Stimulated activated CD8-positive, alpha-beta memory T cell treated with anti-CD3 and anti-CD28 coated beads, Interleukin-12 subunit alpha, Interleukin-12 subunit beta, amount 100 ng/mL, for 1 hour (primary cell): ENCODE data around the gene PTGFRN.
"Not testable (repeated sequence)": the region's sequence is repeated elsewhere in the genome, so short reads cannot be mapped to it uniquely, and the experiment has no call there.

Source experiments
- DNase-seq: peaks from one replicate; pipeline ENCODE4 v3.0.0-alpha.2; 2020; ENCODE audit warnings: low read depth

The PTGFRN gene

GRCh38 chr1:116909512-116910378 is at the start of gene PTGFRN:
Gene PTGFRN, plus strand, starts transcription at chr1:116909916. Its CDS starts 288 bp downstream, at chr1:116910204.
- no peak for DNase-seq

GRCh38 chr1:116860167-116860566 is 49.5 kb upstream of the PTGFRN start:
- not testable (repeated sequence) for DNase-seq

GRCh38 chr1:116861137-116861536 is 48.6 kb upstream of the PTGFRN start:
- no peak for DNase-seq

- not testable (repeated sequence) for DNase-seq
Measured at GRCh38 chr1:116863031-116863430, 46.7 kb upstream of the PTGFRN start.

- not testable (repeated sequence) for DNase-seq
Measured at GRCh38 chr1:116866478-116866877, 43.2 kb upstream of the PTGFRN start.

DNA sequence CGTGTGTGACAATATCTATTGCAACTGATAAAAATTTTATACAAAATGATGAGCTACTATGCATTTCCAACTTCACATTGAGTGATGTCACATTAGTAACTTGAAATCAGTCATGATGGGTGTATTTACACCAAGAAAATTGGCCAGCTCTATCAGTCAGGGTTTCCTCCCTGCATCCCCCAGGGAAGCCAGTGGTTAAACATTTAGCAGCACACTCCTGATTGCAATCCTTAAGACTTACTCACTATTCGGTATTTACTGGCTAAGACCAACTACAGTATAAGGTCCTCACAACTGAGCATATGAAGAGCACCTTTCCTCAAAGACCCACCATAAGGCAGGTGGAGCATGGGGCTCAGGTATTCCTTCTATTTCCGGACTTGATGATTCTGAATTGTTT is 41.3 kb upstream of the PTGFRN start:
- DNase-seq = no peak

GRCh38 chr1:116869611-116870010 is 40.1 kb upstream of the PTGFRN start:
- no peak for DNase-seq

GRCh38 chr1:116870300-116870699 is 39.4 kb upstream of the PTGFRN start:
- no peak for DNase-seq

DNA sequence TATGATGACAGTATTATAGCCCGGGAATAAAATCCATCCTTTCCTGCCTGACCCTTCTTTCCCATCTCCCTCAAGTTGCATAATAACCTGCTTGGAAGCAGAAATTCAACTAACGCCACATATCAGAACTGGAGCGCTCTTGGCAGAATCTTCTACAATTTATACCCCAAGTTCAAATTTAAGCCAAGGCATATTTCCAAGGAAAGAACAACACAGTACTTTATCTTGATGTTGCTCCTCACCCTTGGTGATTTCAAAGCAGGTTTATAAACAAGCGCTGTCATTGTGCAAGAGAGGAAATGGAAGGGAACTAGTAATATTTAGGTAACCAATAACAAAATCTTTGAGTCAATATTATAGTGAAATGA is 38.0 kb upstream of the PTGFRN start:
- no peak for DNase-seq

- DNase-seq = no peak
Measured at GRCh38 chr1:116873680-116874271, 35.9 kb upstream of the PTGFRN start.

DNA sequence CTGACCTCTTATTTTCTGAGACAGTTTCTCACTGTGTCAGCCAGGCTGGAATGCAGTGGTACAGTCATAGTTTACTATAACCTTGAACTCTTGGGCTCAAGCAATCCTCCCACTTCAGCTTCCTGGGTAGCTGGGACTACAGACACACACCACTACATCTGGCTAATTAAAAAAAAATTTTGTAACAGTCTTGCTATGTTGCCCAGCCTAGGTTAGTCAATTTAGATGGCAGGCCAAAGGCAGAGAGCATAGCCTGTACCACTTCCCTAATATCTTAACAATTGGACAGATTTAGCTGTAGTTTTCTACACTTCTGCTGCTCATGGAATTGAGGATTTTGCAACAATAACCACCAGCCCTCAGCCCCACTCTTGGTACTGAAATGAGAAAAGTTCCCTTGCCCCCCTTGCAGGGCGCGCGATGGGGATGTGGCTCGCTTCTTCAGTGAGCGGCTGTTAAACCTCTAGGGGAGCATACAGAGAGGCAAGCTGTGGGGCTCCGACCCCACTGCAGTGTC is 34.9 kb upstream of the PTGFRN start:
- no peak for DNase-seq

DNA sequence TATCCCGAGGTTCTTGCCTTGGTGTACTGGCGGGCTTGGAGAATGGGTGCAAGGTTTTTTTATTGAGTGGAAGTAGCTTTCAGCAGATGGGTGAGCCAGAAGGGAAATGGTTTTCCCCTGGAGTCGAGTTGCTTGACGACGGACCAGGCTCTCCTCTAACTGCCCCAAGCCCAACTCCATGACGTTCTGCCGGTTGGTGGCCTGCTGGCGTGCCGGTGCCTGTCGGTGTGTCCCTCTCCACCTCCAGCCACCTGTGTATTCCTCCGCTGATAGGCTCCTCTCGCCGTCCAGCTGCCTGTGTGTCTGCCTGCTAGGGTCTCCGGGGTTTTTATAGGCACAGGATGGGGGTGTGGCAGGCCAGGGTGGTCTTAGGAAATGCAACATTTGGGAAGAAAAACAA is 34.3 kb upstream of the PTGFRN start:
- DNase-seq = no peak

DNA sequence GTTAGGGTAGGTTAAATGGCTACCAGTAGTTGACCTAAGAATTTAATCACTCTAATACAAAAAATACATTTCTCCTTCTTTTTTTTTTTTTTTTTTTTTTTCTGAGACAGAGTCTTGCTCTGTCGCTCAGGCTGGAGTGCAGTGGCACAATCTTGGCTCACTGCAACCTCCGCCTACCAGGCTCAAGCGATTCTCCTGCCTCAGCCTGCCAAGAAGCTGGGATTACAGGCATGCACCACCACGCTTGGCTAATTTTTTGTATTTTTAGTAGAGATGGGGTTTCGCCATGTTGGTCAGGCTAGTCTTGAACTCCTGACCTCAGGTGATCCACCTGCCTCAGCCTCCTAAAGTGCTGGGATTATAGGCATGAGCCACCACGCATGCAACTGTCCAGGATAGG is 33.8 kb upstream of the PTGFRN start:
- DNase-seq = not testable (repeated sequence)

DNA sequence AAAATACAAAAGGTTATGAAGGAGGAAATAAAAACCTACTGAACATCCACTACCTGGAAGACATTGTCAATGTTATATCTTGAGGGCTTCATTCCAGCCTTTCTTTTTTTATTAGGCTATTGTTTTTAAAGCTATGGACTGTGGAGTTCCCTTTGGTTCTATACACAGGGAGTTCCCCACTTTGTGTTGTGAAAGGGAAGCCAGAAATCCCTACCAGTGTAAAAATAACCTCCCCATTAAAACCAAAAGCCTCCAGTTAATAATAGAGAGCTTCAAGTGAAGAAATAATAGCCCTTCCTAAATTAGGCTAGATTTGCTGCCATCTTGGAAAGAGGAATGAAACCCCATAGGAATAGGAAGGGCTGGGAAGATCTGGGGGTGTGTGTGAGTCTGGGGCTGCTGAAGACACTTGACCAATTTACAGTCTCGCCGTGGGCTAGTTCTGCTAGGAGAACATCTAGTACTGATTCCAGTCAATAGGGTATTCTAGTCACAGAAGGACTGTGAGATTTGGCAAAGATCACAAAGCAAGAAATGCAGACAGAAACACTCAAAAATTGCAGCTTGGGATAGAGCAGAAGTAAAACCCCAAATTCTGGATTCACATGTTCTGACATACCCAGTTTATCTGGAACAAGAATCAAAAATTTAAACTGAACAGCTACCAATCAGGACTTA is 32.4 kb upstream of the PTGFRN start:
- DNase-seq = no peak

- no peak for DNase-seq
Measured at GRCh38 chr1:116878804-116879477, 30.8 kb upstream of the PTGFRN start.

- DNase-seq = no peak
Measured at GRCh38 chr1:116879478-116880133, 30.1 kb upstream of the PTGFRN start.

- no peak for DNase-seq
Measured at GRCh38 chr1:116880917-116881316, 28.8 kb upstream of the PTGFRN start.

DNA sequence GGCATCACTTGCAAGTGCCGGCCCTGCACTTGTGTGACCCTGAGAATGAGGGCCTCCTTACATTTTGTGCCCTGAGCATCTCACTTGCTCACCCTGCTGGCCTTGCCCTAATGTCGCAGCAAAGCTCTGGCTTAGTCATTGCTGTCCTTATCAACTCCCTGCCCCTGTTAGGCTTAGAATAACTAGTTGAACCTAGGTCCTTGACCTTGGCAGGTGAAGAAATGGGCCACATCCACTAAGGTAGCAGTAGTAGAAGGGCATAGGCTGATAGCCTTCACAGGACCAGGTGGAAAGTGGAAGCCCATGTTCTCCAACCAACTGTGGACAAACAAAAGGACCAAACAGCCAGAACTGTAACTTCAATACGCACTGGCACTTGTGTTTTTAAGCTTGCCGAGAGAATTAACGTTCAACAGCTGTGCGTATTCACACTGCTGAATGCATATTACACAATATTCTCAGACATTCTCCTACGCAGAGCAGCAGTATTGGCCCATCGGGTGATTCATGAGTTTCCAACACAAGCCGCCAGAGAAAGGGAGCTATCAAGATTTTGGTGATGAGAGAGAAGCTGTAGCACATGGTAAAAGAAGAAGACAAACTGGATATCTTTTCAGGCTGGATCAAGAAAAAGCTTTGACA is 27.7 kb upstream of the PTGFRN start:
- DNase-seq = no peak

GRCh38 chr1:116882866-116883265 is 26.9 kb upstream of the PTGFRN start:
- no peak for DNase-seq

DNA sequence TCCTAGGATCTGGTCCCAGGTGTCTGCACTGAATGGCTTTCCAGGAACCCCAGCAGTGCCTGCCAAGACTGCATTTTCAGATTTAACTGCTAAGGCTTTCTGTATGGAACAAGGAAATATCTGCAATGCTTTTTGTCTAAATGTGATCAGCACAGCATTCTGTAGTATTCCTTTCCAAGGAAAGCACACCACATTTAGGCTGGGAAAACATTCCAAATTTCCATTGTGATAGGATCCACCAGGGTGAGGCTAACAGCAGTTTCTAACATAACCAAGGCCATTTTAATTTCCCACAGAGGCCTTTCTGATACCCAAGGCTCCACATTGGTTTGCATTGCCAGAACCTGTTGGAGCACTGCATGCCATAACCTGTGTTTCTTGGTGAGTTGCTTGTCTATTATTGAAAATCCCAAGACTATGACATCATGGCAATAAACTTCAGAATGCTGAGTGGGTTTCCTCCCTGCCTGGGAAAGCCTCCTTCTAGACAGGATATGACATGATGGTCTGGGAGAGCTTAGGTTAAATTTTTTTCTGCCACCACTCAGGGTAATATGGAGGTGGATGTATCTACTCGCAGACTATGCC is 23.3 kb upstream of the PTGFRN start:
- no peak for DNase-seq

- DNase-seq = no peak
Measured at GRCh38 chr1:116887212-116887611, 22.5 kb upstream of the PTGFRN start.
